ENCODE results near the gene LRCH1.

The LRCH1 gene

GRCh38 chr13:46747031-46747820 lies 194.3 kb downstream of the LRCH1 start:
- no peak for TF ChIP-seq CREB1 (IDR thresholded peaks at IDR 0.05; ENCODE audit: low read depth)
- no peak for TF ChIP-seq ZBTB7A (IDR thresholded peaks at IDR 0.05; ENCODE audit: low read depth)
- TF ChIP-seq USF1 (IDR thresholded peaks at IDR 0.05), result no peak
- TF ChIP-seq TAF1 (IDR thresholded peaks at IDR 0.05; ENCODE audit: low read depth), result no peak
- no peak for TF ChIP-seq YY1 (IDR thresholded peaks at IDR 0.05; ENCODE audit: low read depth)
- no peak for TF ChIP-seq FOXM1 (IDR thresholded peaks at IDR 0.05; ENCODE audit: borderline replicate concordance, low read depth)
- TF ChIP-seq, protein P1, sequence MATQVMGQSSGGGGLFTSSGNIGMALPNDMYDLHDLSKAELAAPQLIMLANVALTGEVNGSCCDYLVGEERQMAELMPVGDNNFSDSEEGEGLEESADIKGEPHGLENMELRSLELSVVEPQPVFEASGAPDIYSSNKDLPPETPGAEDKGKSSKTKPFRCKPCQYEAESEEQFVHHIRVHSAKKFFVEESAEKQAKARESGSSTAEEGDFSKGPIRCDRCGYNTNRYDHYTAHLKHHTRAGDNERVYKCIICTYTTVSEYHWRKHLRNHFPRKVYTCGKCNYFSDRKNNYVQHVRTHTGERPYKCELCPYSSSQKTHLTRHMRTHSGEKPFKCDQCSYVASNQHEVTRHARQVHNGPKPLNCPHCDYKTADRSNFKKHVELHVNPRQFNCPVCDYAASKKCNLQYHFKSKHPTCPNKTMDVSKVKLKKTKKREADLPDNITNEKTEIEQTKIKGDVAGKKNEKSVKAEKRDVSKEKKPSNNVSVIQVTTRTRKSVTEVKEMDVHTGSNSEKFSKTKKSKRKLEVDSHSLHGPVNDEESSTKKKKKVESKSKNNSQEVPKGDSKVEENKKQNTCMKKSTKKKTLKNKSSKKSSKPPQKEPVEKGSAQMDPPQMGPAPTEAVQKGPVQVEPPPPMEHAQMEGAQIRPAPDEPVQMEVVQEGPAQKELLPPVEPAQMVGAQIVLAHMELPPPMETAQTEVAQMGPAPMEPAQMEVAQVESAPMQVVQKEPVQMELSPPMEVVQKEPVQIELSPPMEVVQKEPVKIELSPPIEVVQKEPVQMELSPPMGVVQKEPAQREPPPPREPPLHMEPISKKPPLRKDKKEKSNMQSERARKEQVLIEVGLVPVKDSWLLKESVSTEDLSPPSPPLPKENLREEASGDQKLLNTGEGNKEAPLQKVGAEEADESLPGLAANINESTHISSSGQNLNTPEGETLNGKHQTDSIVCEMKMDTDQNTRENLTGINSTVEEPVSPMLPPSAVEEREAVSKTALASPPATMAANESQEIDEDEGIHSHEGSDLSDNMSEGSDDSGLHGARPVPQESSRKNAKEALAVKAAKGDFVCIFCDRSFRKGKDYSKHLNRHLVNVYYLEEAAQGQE (IDR thresholded peaks at IDR 0.05; ENCODE audit: low read depth), result no peak
- TF ChIP-seq EGR1 (IDR thresholded peaks at IDR 0.05), result no peak
- no peak for TF ChIP-seq NFIC (IDR thresholded peaks at IDR 0.05)
- TF ChIP-seq CEBPB (IDR thresholded peaks at IDR 0.05), result no peak
- TF ChIP-seq EP300 (IDR thresholded peaks at IDR 0.05; ENCODE audit: borderline replicate concordance), result no peak
- TF ChIP-seq TEAD4 (IDR thresholded peaks at IDR 0.05), result no peak
- no peak for TF ChIP-seq TCF12 (IDR thresholded peaks at IDR 0.05; ENCODE audit: low read depth)
- TF ChIP-seq, protein P2, sequence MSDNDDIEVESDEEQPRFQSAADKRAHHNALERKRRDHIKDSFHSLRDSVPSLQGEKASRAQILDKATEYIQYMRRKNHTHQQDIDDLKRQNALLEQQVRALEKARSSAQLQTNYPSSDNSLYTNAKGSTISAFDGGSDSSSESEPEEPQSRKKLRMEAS (IDR thresholded peaks at IDR 0.05), result no peak
- no peak for TF ChIP-seq RAD21 (IDR thresholded peaks at IDR 0.05; ENCODE audit: low read depth)

- no peak for TF ChIP-seq YY1 (IDR thresholded peaks at IDR 0.05; ENCODE audit: low read depth)
- no peak for TF ChIP-seq TAF1 (IDR thresholded peaks at IDR 0.05; ENCODE audit: low read depth)
- no peak for TF ChIP-seq TEAD4 (IDR thresholded peaks at IDR 0.05)
- no peak for TF ChIP-seq NFIC (IDR thresholded peaks at IDR 0.05)
- TF ChIP-seq FOXM1 (IDR thresholded peaks at IDR 0.05; ENCODE audit: borderline replicate concordance, low read depth), result no peak
- no peak for TF ChIP-seq EP300 (IDR thresholded peaks at IDR 0.05; ENCODE audit: borderline replicate concordance)
- TF ChIP-seq, protein P2 (IDR thresholded peaks at IDR 0.05), result no peak
- no peak for TF ChIP-seq TCF12 (IDR thresholded peaks at IDR 0.05; ENCODE audit: low read depth)
- no peak for TF ChIP-seq EGR1 (IDR thresholded peaks at IDR 0.05)
- TF ChIP-seq USF1 (IDR thresholded peaks at IDR 0.05), result no peak
- no peak for TF ChIP-seq CREB1 (IDR thresholded peaks at IDR 0.05; ENCODE audit: low read depth)
These were observed 195.3 kb downstream of the LRCH1 start for GRCh38 chr13:46748300-46748699.

DNA sequence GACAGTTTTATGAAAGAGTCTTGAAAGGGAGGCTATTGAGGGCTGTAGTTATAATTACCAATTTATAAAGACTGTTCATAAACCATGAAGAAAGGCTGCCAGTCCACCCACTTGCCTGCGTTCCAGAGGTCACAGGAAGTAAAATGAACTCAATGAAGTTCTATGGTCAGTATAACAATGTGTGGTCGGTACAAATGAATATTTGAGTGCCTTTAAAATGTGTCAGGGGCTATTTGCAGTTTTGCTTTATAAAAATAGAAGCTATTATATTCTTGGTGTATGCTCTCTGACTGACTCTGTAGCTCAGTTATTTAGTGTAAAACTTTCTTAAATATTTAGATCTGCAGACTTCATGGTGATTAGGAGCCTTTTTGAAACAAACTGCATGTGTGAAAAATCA lies 197.0 kb downstream of the LRCH1 start:
- TF ChIP-seq, protein P2 (IDR thresholded peaks at IDR 0.05), result no peak
- TF ChIP-seq CEBPB (IDR thresholded peaks at IDR 0.05), result no peak
- no peak for TF ChIP-seq RAD21 (IDR thresholded peaks at IDR 0.05; ENCODE audit: low read depth)
- no peak for TF ChIP-seq ZBTB7A (IDR thresholded peaks at IDR 0.05; ENCODE audit: low read depth)
- no peak for TF ChIP-seq TAF1 (IDR thresholded peaks at IDR 0.05; ENCODE audit: low read depth)
- TF ChIP-seq EP300 (IDR thresholded peaks at IDR 0.05; ENCODE audit: borderline replicate concordance), result no peak
- TF ChIP-seq FOXM1 (IDR thresholded peaks at IDR 0.05; ENCODE audit: borderline replicate concordance, low read depth), result no peak
- no peak for TF ChIP-seq YY1 (IDR thresholded peaks at IDR 0.05; ENCODE audit: low read depth)
- TF ChIP-seq EGR1 (IDR thresholded peaks at IDR 0.05), result no peak
- TF ChIP-seq USF1 (IDR thresholded peaks at IDR 0.05), result no peak
- TF ChIP-seq TEAD4 (IDR thresholded peaks at IDR 0.05), result no peak

GRCh38 chr13:46751811-46752635 lies 199.1 kb downstream of the LRCH1 start:
- TF ChIP-seq NFIC (IDR thresholded peaks at IDR 0.05), result no peak

DNA sequence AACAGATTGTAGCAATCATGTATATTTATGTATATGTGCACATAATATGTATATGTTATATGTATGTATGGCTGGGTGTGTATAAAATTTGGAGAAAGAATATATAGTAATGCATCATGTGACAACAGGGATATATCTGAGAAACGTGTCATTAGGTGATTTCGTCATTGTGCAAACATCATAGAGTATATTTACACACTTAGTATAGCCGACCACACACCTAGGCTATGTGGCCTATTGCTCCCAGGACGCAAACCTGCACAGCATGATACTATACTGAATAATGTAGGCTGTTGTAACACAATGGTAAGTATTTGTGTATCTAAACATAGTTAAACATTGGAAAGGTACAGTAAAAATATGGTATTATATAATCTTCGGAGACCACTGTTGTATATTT lies 200.2 kb downstream of the LRCH1 start:
- no peak for TF ChIP-seq FOXM1 (IDR thresholded peaks at IDR 0.05; ENCODE audit: borderline replicate concordance, low read depth)
- TF ChIP-seq USF1 (IDR thresholded peaks at IDR 0.05), result no peak
- no peak for TF ChIP-seq RAD21 (IDR thresholded peaks at IDR 0.05; ENCODE audit: low read depth)
- TF ChIP-seq, protein P1 (IDR thresholded peaks at IDR 0.05; ENCODE audit: low read depth), result no peak
- no peak for TF ChIP-seq EGR1 (IDR thresholded peaks at IDR 0.05)
